ENCODE measurements around the gene DIS3L2. TPM values are rescaled to one million over a fixed set of nuclear protein-coding genes. Genes with fewer than 3 reads are reported as not detected.

The DIS3L2 gene
- total RNA-seq, 1 experiment from 2014 or later: 32.6 TPM

DNA sequence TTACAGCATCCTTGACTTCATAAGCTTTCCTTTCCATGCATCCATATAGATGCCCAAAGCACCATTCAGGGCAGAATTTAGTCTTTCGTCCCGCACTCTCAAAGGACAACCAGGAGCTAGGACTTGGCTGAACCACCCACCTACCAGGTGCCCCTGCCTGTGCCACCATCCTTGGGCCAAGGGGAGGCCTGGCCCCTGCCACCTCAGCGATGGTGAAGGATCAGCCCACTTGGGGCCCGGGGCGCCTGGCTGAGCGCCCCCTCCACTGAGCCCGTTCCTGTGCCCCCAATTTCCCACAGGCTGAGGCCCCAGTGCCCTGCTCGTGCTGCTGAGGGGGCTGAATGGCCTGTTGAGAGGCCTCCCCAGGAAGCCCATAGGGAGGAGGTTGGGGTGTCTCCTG lies 383.7 kb downstream of the DIS3L2 start:
- ChIA-PET POLR2A (no interaction called here), CTCF (interaction anchor here (1.5 kb wide), 1 partner anchor 9 kb away, joined by 4 read pairs; no protein-coding TSS in a partner anchor)
- H3K4me1 Mint-ChIP-seq (ENCODE audit: insufficient read depth, unreplicated experiment): no peaks in the 10 kb centered on the region
- DNase-seq (ENCODE audit: unreplicated experiment): no peak
- H3K4me3 Mint-ChIP-seq (ENCODE audit: unreplicated experiment): no peak overlapping the region
- no peak overlapping the region for H3K27ac Mint-ChIP-seq (ENCODE audit: low read depth, unreplicated experiment)
- H3K9me3 Mint-ChIP-seq (ENCODE audit: unreplicated experiment): no peaks in the 10 kb centered on the region
- TF ChIP-seq, protein P1, sequence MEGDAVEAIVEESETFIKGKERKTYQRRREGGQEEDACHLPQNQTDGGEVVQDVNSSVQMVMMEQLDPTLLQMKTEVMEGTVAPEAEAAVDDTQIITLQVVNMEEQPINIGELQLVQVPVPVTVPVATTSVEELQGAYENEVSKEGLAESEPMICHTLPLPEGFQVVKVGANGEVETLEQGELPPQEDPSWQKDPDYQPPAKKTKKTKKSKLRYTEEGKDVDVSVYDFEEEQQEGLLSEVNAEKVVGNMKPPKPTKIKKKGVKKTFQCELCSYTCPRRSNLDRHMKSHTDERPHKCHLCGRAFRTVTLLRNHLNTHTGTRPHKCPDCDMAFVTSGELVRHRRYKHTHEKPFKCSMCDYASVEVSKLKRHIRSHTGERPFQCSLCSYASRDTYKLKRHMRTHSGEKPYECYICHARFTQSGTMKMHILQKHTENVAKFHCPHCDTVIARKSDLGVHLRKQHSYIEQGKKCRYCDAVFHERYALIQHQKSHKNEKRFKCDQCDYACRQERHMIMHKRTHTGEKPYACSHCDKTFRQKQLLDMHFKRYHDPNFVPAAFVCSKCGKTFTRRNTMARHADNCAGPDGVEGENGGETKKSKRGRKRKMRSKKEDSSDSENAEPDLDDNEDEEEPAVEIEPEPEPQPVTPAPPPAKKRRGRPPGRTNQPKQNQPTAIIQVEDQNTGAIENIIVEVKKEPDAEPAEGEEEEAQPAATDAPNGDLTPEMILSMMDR (IDR thresholded peaks at IDR 0.05; ENCODE audit: unreplicated experiment): no peak
- H3K27me3 Mint-ChIP-seq (ENCODE audit: insufficient read depth, unreplicated experiment): no peaks in the 10 kb centered on the region
- intact Hi-C loops (cut with micrococcal nuclease): no loop called here
- H3K36me3 Mint-ChIP-seq (ENCODE audit: insufficient read depth, unreplicated experiment): no peaks in the 10 kb centered on the region
- no TSS peak for BruUV-seq (replicated peaks)

DNA sequence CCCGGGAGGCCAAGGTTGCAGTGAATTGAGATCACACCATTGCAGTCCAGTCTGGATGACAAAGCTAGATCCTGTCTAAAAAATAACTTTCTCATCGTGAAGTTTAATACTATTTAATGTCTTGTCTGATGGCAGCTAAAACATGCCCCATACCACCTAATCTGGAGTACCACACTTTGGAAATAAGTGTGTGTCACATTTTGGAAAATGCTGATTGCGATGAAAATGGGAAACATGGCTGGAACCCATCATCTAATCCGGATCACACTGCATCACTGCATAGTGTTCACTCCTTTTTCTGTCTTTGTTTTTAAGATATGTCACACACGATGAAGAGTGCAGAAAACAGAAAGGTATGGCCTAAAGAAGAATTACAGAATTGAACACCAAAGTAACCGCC lies 385.9 kb downstream of the DIS3L2 start:
- TF ChIP-seq, protein P1 (IDR thresholded peaks at IDR 0.05; ENCODE audit: unreplicated experiment): no peak
- ChIA-PET POLR2A (no interaction called here), CTCF (interaction anchor here (1.1 kb wide), 1 partner anchor 100 kb away, joined by 3 read pairs; no protein-coding TSS in a partner anchor)
- Mint-ChIP-seq H3K36me3 (ENCODE audit: insufficient read depth, unreplicated experiment) (no peaks in the 10 kb centered on the region), H3K27me3 (ENCODE audit: insufficient read depth, unreplicated experiment) (no peaks in the 10 kb centered on the region), H3K27ac (ENCODE audit: low read depth, unreplicated experiment) (no peak overlapping the region), H3K9me3 (ENCODE audit: unreplicated experiment) (no peaks in the 10 kb centered on the region), H3K4me1 (ENCODE audit: insufficient read depth, unreplicated experiment) (no peaks in the 10 kb centered on the region), H3K4me3 (ENCODE audit: unreplicated experiment) (no peak overlapping the region)
- intact Hi-C loops (cut with micrococcal nuclease): no loop called here
- DNase-seq (ENCODE audit: unreplicated experiment): no peak
- no TSS peak for BruUV-seq (replicated peaks)

DNA sequence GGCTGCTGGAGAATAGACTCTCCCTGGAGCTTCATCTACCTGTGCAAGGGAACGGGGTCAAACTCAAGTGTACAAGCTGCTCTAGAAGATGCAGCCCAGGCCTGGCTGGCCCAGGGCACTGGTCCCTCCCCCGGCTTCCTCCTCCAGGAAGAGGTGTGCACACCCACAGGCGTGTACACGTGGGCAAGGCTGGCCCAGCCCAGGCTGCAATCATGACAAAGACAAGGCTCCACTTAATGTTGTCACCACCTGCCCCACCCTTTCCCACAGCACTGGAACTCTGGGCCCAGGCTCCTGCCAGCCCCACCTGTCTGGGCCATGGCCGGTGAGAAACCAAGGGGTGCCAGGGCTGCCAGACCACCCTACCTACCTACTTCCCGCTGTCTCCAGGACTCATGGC lies 387.4 kb downstream of the DIS3L2 start:
- no TSS peak for BruUV-seq (replicated peaks)
- H3K4me3 Mint-ChIP-seq (ENCODE audit: unreplicated experiment): no peak overlapping the region
- DNase-seq (ENCODE audit: unreplicated experiment): peak; percentile 38
- intact Hi-C loops (cut with micrococcal nuclease): no loop called here
- TF ChIP-seq, protein P1 (IDR thresholded peaks at IDR 0.05; ENCODE audit: unreplicated experiment): no peak
- POLR2A ChIA-PET: no interaction called here
- H3K27ac Mint-ChIP-seq (ENCODE audit: low read depth, unreplicated experiment): no peak overlapping the region
- H3K9me3 Mint-ChIP-seq (ENCODE audit: unreplicated experiment): no peaks in the 10 kb centered on the region
- CTCF ChIA-PET: interaction anchor here (0.6 kb wide), 1 partner anchor 189 kb away, joined by 3 read pairs; no protein-coding TSS in a partner anchor
- no peaks in the 10 kb centered on the region for H3K36me3 Mint-ChIP-seq (ENCODE audit: insufficient read depth, unreplicated experiment)
- no peaks in the 10 kb centered on the region for H3K4me1 Mint-ChIP-seq (ENCODE audit: insufficient read depth, unreplicated experiment)
- H3K27me3 Mint-ChIP-seq (ENCODE audit: insufficient read depth, unreplicated experiment): no peaks in the 10 kb centered on the region

DNA sequence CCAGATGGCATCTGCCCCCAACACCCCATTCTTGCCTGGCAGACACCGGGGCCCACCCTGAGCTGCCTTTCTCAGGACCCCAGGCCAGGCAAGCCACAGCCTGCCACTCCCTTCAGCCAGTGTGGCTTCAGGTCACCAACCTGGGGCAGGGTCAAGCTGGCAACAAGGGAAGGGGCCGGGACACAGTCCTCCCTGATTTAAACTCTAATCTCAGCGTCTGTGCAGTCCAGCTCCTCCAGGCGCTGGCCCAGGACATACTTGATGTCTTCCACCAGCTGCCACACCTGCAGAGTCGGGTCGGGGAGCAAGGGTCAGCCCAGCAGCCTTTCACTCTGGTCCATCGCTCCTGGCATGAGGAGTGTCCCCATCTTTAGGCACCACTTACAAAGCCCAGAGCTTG lies 388.0 kb downstream of the DIS3L2 start:
- H3K36me3 Mint-ChIP-seq (ENCODE audit: insufficient read depth, unreplicated experiment): no peaks in the 10 kb centered on the region
- no peaks in the 10 kb centered on the region for H3K4me1 Mint-ChIP-seq (ENCODE audit: insufficient read depth, unreplicated experiment)
- no peaks in the 10 kb centered on the region for H3K27me3 Mint-ChIP-seq (ENCODE audit: insufficient read depth, unreplicated experiment)
- H3K4me3 Mint-ChIP-seq (ENCODE audit: unreplicated experiment): no peak overlapping the region
- H3K9me3 Mint-ChIP-seq (ENCODE audit: unreplicated experiment): no peaks in the 10 kb centered on the region
- no peak overlapping the region for H3K27ac Mint-ChIP-seq (ENCODE audit: low read depth, unreplicated experiment)
- ChIA-PET POLR2A (no interaction called here), CTCF (interaction anchor here (0.6 kb wide), 1 partner anchor 188 kb away, joined by 3 read pairs; no protein-coding TSS in a partner anchor)
- intact Hi-C loops (cut with micrococcal nuclease): no loop called here
- no peak for DNase-seq (ENCODE audit: unreplicated experiment)
- TF ChIP-seq, protein P1 (IDR thresholded peaks at IDR 0.05; ENCODE audit: unreplicated experiment): no peak
- BruUV-seq (replicated peaks): no TSS peak
